Fibroblast of lung (primary cell): ENCODE measurements around the gene IL1B. TPM values are rescaled to one million over a fixed set of nuclear protein-coding genes. Genes with fewer than 3 reads are reported as not detected.

ENCODE experiments used
- DNase-seq, 2 donors: peaks; one replicate each; pipeline versions ENCODE4 v3.0.0 to v3.0.0-alpha.2; 2010; ENCODE audit warnings: low read depth in 2 of 2
- H2AFZ ChIP-seq: 2 replicates; pipeline ENCODE4 v1.5.1; 2012; ENCODE audit warnings: low read length, control low read depth, inconsistent platforms
- H3K27ac ChIP-seq: 2 replicates; pipeline ENCODE4 v1.5.1; 2011; ENCODE audit warnings: low read length, control low read depth; ENCODE audit not compliant: insufficient read depth
- H3K27me3 ChIP-seq: 2 replicates; pipeline ENCODE4 v1.5.1; 2011; ENCODE audit warnings: mild to moderate bottlenecking, low read length; ENCODE audit not compliant: control insufficient read depth, insufficient read depth
- H3K36me3 ChIP-seq: 2 replicates; pipeline ENCODE4 v1.5.1; 2011; ENCODE audit warnings: low read length; ENCODE audit not compliant: control insufficient read depth, insufficient read depth
- H3K4me1 ChIP-seq: 2 replicates; pipeline ENCODE4 v1.5.1; 2011; ENCODE audit warnings: low read length; ENCODE audit not compliant: control insufficient read depth, insufficient read depth; ENCODE audit errors: extremely low read depth
- H3K4me2 ChIP-seq: 2 replicates; pipeline ENCODE4 v1.5.1; 2011; ENCODE audit warnings: low read length, control low read depth; ENCODE audit not compliant: insufficient read depth; ENCODE audit errors: extremely low read depth
- H3K4me3 ChIP-seq, 4 experiments: fragments of 200-600 bp in 1 of 4; sonication (generic) in 1 of 4; replicated peaks in 1 of 4; 2 replicates each; pipeline ENCODE4 v1.5.1; 2011 to 2016; ENCODE audit warnings: low read length in 4 of 4, low read depth in 3 of 4, mild to moderate bottlenecking in 3 of 4, control low read depth in 2 of 4, inconsistent platforms in 1 of 4, mixed read lengths in 1 of 4; ENCODE audit not compliant: insufficient read depth in 1 of 4; ENCODE audit errors: control extremely low read depth in 1 of 4
- H3K79me2 ChIP-seq: 2 replicates; pipeline ENCODE4 v1.5.1; 2012; ENCODE audit warnings: mild to moderate bottlenecking, low read length, inconsistent platforms; ENCODE audit not compliant: control insufficient read depth, insufficient read depth
- H3K9ac ChIP-seq: 2 replicates; pipeline ENCODE4 v1.5.1; 2011; ENCODE audit warnings: mild to moderate bottlenecking, low read length, control low read depth; ENCODE audit not compliant: insufficient read depth
- H3K9me3 ChIP-seq: 2 replicates; pipeline ENCODE4 v1.5.1; 2012; ENCODE audit warnings: low read depth, low read length; ENCODE audit not compliant: control insufficient read depth, insufficient read depth
- H4K20me1 ChIP-seq: 2 replicates; pipeline ENCODE4 v1.5.1; 2011; ENCODE audit warnings: low read length; ENCODE audit not compliant: control insufficient read depth, insufficient read depth; ENCODE audit errors: extremely low read depth
- CTCF ChIP-seq, 2 donors: IDR thresholded peaks in 1 of 2; conservative IDR thresholded peaks in 1 of 2; 1 replicate in 1 of 2; 2 replicates in 1 of 2; pipeline ENCODE4 v1.5.1; 2011 to 2012; ENCODE audit warnings: low read length in 2 of 2, control low read depth in 1 of 2, inconsistent platforms in 1 of 2, low read depth in 1 of 2, mild to moderate bottlenecking in 1 of 2
- EZH2 ChIP-seq: IDR thresholded peaks from 2 replicates; pipeline ENCODE4 v1.5.1; 2012; ENCODE audit warnings: low read length, control low read depth, mild to moderate bottlenecking; ENCODE audit errors: missing control alignments
- polyA plus RNA-seq, 2 donors: library from polyadenylated mRNA; depleted of rRNA in 1 of 2; stranded (reverse) in 1 of 2; unstranded in 1 of 2; fragments of >200 nt; gene quantifications; 2 replicates each; pipeline ENCODE4 v1.2.1, GENCODE V29; 2011 to 2012; ENCODE audit warnings: missing spikeins in 1 of 2
- total RNA-seq: library from RNA; depleted of rRNA; stranded (reverse); fragments of >200 nt; gene quantifications from 2 replicates; pipeline ENCODE4 v1.2.1, GENCODE V29; 2014

IL1B gene
- total and polyA plus RNA-seq, 2 donors (not counting 1 experiment from before 2014, with no cell fraction given), result 0.23 TPM; not detected in 1

DNA sequence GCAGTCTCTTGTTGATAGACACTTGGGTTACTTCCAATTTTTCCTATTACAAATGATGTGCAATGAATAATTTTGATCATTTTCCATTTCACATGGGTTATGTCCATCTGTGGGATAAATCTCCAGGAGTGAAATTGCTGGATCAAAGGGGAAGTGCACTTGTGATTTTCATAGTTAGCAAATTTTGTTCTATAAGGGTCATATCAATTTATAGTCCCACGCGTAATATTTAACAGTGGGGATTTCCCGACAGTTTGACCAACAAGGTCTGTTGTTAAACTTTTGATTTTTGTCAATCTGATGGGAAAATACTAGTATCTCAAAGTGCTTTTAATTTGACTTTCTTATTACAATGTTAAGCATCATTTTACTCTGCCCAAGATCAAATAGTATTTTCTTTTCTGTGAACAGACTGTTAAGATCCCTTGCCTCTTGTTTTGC, 8.3 kb downstream of the IL1B start:
- H3K36me3 ChIP-seq, result no peaks in the 10 kb centered on the region
- no peak overlapping the region for H3K9ac ChIP-seq
- no peaks in the 10 kb centered on the region for H4K20me1 ChIP-seq

DNA sequence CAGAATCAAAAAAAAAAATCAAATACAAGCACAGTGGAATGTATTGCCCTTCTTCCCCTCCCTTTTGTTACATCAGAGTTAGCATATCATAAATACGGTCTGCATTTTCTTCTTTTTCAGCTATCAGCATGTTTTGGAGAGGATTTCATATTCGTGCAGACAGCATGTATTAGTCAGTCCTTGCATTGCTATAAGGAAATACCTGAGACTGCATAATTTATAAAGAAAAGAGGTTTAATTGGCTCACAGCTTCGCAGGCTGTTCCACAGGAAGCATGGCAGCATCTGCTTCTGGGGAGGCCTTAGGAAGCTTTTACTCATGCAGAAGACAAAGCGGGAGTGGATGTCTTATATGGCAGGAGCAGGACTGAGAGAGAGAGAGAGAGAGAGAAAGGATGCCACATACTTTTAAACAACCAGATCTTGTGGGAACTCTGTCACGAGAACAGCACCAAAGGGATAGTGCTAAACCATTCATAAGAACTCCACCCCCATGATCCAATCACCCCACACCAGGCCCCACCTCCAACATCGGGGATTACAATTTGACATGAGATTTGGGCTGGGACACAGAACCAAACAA, 8.9 kb downstream of the IL1B start:
- no peaks in the 10 kb centered on the region for H3K4me1 ChIP-seq
- H2AFZ ChIP-seq, result no peak overlapping the region
- TF ChIP-seq CTCF (conservative IDR thresholded peaks at IDR 0.05 in 1 of 2, IDR thresholded peaks at IDR 0.05 in 1 of 2; ENCODE audit: low read depth in 1 of 2, low read length in 2 of 2) (no peak), EZH2 (no peak)
- H3K4me2 ChIP-seq, result no peak overlapping the region
- H3K27ac ChIP-seq, result no peak overlapping the region
- DNase-seq, result no peak
- H3K79me2 ChIP-seq, result no peaks in the 10 kb centered on the region
- no peak overlapping the region for H3K9ac ChIP-seq
- H3K9me3 ChIP-seq, result no peaks in the 10 kb centered on the region
- no peak overlapping the region for H3K4me3 ChIP-seq
- H4K20me1 ChIP-seq, result no peaks in the 10 kb centered on the region
- no peaks in the 10 kb centered on the region for H3K27me3 ChIP-seq
- H3K36me3 ChIP-seq, result no peaks in the 10 kb centered on the region

More for the DNA sequence above, 8.3 kb downstream of the IL1B start:
- DNase-seq, result no peak
- Histone ChIP-seq H2AFZ (no peak overlapping the region), H3K27me3 (no peaks in the 10 kb centered on the region), H3K27ac (no peak overlapping the region), H3K9me3 (no peaks in the 10 kb centered on the region), H3K79me2 (no peaks in the 10 kb centered on the region), H3K4me2 (no peak overlapping the region), H3K4me1 (no peaks in the 10 kb centered on the region), H3K4me3 (no peak overlapping the region)
- TF ChIP-seq CTCF (conservative IDR thresholded peaks at IDR 0.05 in 1 of 2, IDR thresholded peaks at IDR 0.05 in 1 of 2; ENCODE audit: low read depth in 1 of 2, low read length in 2 of 2), result no peak
- TF ChIP-seq EZH2, result no peak

GRCh38 chr2:112827009-112827408, 9.6 kb downstream of the IL1B start:
- H3K79me2 ChIP-seq, result no peaks in the 10 kb centered on the region
- no peak overlapping the region for H3K9ac ChIP-seq
- no peak overlapping the region for H2AFZ ChIP-seq
- H3K4me3 ChIP-seq, result no peak overlapping the region
- TF ChIP-seq EZH2 (no peak), CTCF (conservative IDR thresholded peaks at IDR 0.05 in 1 of 2, IDR thresholded peaks at IDR 0.05 in 1 of 2; ENCODE audit: low read depth in 1 of 2, low read length in 2 of 2) (no peak)
- no peak overlapping the region for H3K27ac ChIP-seq
- H3K36me3 ChIP-seq, result no peaks in the 10 kb centered on the region
- no peaks in the 10 kb centered on the region for H3K9me3 ChIP-seq
- DNase-seq, result no peak
- H3K27me3 ChIP-seq, result no peaks in the 10 kb centered on the region
- H4K20me1 ChIP-seq, result no peaks in the 10 kb centered on the region
- no peak overlapping the region for H3K4me2 ChIP-seq
- no peaks in the 10 kb centered on the region for H3K4me1 ChIP-seq
